PC-9 (cell line): ENCODE data around the gene SLX4.

ENCODE experiments used
- CTCF ChIP-seq: fragments of 200-600 bp; sonication (generic); conservative IDR thresholded peaks from 2 replicates; pipeline ENCODE4 v1.6.1; 2017; ENCODE audit warnings: mixed run types, antibody characterized with exemption, mild to moderate bottlenecking, moderate library complexity
- EZH2 ChIP-seq: fragments of 200-600 bp; sonication (generic); IDR thresholded peaks from 2 replicates; pipeline ENCODE4 v1.8.0; 2017; ENCODE audit warnings: antibody characterized with exemption, low read depth

DNA sequence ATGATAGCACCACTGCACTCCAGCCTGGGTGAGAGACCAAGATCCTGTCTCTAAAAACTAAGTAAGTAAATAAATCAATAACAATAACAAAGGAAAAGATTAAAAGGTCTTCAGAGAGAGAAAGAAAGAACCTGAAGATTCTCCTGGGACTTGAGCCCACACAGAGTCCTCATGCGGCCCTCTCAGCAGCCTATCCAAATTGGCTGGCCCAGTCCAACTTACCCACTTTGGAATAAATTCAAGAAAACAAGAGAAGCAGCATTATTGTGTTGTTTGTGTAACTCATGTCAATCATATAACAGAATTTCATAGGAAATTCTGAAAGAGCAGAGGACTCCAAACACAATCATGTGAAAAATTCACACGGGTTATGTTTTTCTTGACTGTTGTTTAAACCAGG, 3.8 kb downstream of the SLX4 start:
- TF ChIP-seq CTCF (no peak), EZH2 (no peak)
